GM12872 (cell line): ENCODE results near the gene COPB2.

Experiments
- TF ChIP-seq, protein P1 (sequence below): IDR thresholded peaks from 3 replicates; pipeline ENCODE4 v1.5.1; 2011; ENCODE audit warnings: low read depth, mild to moderate bottlenecking, low read length, moderate library complexity; ENCODE audit not compliant: insufficient read depth

The COPB2 gene

DNA sequence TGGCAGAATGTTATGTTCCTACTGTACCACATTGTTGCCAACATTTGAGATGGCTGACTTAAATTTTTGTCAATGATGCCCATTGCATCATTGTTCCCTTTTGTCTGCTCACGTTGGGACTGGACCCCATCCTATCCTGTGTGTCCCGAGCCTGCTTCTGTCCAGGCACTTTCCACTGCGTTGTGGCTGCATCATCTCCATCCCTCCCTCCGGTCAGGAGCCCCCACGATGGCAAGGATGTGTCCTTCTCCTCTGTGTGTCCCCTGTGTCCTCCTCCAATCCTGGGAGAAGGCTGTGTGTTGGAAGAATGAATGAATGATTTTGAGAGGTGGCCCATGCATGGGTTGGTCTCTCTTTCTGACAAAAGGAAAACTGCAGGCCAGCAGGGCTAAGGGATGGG, 65.0 kb downstream of the COPB2 start:
- TF ChIP-seq, protein P1, sequence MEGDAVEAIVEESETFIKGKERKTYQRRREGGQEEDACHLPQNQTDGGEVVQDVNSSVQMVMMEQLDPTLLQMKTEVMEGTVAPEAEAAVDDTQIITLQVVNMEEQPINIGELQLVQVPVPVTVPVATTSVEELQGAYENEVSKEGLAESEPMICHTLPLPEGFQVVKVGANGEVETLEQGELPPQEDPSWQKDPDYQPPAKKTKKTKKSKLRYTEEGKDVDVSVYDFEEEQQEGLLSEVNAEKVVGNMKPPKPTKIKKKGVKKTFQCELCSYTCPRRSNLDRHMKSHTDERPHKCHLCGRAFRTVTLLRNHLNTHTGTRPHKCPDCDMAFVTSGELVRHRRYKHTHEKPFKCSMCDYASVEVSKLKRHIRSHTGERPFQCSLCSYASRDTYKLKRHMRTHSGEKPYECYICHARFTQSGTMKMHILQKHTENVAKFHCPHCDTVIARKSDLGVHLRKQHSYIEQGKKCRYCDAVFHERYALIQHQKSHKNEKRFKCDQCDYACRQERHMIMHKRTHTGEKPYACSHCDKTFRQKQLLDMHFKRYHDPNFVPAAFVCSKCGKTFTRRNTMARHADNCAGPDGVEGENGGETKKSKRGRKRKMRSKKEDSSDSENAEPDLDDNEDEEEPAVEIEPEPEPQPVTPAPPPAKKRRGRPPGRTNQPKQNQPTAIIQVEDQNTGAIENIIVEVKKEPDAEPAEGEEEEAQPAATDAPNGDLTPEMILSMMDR: no peak

DNA sequence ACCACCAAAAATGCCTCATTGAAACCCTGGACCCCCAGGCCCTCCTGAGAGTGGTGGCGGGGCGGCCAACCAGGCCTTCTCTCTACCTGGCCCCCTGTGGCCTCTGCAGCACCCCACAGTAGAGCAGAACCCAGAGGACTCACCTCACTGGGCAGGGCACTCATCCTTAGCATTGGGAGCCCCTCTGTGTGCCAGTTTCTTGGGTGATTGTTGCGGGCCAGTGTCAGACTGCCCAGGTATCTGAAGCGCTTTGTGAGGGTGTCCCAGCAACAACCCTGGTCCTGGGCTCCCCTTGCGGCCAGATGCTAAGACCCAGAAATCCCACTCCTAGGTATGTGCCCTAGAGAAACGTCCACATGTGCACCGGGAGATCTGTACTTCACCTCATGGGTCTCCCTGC, 66.3 kb downstream of the COPB2 start:
- TF ChIP-seq, protein P1: no peak

DNA sequence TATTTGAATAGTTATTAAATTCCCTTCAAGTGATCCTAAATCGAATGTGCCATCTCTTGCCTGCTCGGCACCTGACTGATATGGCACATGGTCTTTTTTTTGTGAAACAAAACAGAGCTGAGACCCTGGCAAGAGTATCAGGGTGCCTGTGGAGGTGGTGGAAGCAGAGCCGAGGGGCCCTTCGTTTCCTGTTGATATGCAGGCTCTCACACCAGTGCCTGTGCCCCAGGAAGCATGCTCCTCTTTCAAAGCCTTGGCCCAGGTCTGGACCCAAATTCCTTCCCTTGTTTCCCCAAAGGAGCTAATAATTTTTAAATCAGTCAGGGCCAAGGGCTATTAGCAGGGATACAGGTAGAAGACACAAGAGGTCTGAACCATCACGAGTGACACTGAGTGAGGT, 67.1 kb downstream of the COPB2 start:
- TF ChIP-seq, protein P1: no peak

DNA sequence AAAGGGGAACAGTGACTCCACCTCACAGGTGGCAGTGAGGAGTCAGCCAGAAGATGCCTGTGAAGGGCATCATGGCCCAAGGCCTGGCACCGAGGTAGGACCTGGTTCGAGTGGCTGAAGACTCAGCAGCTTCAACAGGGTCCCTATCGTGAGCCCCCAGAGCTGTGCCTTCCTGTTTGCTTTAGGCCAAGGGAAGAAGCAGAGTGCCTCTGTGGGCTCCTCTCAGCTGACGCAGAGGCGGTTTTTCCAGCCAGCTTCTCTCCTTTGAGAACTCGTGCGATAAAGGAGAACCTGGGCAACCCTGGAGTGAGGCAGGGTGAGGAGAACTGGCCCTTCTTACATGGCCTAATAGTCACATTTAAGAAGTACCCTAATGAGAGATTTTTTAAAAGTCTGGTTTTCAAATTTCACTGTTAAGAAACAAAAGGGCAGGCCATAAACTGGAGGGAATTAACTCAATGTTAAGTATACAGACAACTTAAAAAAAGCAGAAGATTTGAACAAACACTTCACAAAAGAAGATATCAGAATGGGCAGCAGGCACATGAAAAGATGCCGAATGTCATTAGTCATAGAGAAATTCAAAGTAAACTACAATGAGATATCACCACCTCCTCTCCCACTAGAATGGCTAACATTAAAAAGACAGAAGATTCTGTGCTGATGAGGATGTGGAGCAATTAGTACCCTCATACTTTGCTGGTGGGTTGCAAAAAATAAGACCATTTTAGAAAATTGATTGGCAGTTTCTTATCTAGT, 68.7 kb downstream of the COPB2 start:
- TF ChIP-seq, protein P1: no peak

DNA sequence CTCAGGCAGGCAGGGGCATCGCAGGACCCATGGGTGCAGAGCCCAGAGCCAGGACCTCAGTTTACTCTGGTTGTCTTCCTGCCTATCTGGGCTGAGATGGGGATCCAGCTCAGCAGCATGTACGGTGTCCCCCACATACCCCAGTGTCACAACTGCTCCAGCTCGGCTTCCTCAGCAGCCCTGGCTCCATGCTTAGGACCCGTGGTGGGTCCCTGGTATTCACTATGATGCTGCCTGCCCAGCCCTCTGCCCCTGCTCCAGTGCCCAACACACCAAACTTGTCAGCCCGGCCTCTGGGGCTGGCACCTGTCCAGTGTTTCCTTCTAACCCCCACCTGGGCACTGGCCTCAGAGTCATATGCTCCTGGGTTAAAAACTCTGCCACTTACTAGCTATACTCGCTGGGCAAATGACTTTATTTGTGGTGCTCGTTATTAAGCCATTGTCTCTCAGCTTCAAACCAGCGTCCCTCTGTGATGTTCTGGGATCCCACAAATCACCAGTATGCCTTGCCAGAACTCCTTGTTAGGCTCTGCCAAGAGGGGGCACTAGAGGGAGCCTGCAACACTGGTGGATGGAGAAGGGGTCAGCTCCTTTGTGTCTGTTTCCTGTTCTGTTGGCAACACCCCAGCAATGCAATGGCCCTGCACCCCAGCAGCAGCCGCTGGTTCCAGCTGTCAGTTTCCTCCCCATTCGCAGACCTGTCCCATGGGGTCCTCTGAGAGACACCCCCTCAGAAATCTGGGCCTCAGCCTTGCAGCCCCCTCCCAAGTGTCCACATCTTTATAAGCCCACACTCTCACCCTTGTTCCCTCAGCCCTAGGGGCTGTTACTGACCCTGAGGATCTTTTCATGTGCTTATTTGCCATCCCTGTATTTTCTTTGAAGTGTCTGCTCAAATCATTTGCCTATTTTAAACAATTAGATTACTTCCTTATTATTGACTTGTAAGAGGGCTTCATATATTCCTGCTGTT, 69.7 kb downstream of the COPB2 start:
- TF ChIP-seq, protein P1: peak; percentile 61

DNA sequence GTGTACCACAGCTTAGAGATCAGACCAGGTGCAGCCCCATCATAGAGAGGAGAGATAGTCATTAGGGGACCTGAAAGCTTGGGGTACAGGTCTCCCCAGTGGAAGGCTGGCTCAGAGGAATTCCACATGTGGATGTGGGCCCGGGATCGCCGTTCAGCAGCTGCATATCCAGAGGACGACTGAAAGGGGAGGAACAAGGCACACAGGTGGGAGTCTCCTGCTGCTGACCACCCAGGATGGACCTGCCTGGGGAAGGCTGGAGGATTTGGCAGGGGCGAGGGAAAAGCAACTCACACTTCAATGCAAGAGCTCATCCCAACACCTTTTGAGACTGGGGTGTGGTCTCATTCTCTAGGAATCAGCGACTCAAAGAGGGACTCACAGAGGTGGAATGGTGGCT, 70.6 kb downstream of the COPB2 start:
- TF ChIP-seq, protein P1: no peak

DNA sequence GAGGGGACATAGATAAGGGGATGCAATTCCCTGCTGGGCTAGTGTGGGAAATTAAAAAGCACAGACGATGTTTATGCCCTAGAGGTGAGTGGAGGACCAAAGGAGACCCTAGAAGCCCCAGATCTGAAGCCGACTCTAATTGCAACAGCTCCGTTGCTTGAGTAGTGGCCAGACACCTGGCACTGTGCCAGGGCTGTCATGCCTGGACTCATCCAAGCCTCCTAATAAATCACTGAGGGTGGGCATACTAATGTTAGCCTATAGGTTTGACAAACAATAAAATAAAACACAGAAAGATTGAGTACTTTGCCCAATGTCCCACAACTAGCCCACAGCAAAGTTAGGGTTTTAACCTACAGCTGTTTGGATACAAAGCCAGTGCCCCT, 71.0 kb downstream of the COPB2 start:
- TF ChIP-seq, protein P1: no peak
